HUDEP-2 (cell line): ENCODE results near the gene GAP43.

Experiments used
- DNase-seq, 76 experiments: peaks; one replicate each; lab custom pipeline; 2025; ENCODE audit not compliant: unreplicated experiment in 76 of 76; lab: John Stamatoyannopoulos, UW

Gene GAP43

GRCh38 chr3:115623044-115623868 is at the start of gene GAP43:
Gene GAP43, plus strand, starts transcription at chr3:115623510. Its CDS starts 180 bp downstream, at chr3:115623690.
- no peak for DNase-seq

- DNase-seq = no peak
Measured at GRCh38 chr3:115576325-115576875, 46.9 kb upstream of the GAP43 start.

GRCh38 chr3:115577000-115577399 is 46.3 kb upstream of the GAP43 start:
- no peak for DNase-seq

GRCh38 chr3:115578331-115578730 is 45.0 kb upstream of the GAP43 start:
- no peak for DNase-seq

- DNase-seq = no peak
Measured at GRCh38 chr3:115580566-115580965, 42.7 kb upstream of the GAP43 start.

GRCh38 chr3:115581362-115582135 is 41.8 kb upstream of the GAP43 start:
- DNase-seq = no peak

GRCh38 chr3:115588201-115589115 is 34.9 kb upstream of the GAP43 start:
- no peak for DNase-seq

GRCh38 chr3:115590873-115591272 is 32.4 kb upstream of the GAP43 start:
- no peak for DNase-seq

GRCh38 chr3:115595611-115596275 is 27.6 kb upstream of the GAP43 start:
- DNase-seq = no peak

GRCh38 chr3:115598216-115598615 is 25.1 kb upstream of the GAP43 start:
- DNase-seq = no peak

- DNase-seq = no peak
Measured at GRCh38 chr3:115602194-115602593, 21.1 kb upstream of the GAP43 start.

- DNase-seq = no peak
Measured at GRCh38 chr3:115611630-115612029, 11.7 kb upstream of the GAP43 start.

GRCh38 chr3:115615001-115615814 is 8.1 kb upstream of the GAP43 start:
- DNase-seq = no peak

- DNase-seq = no peak
Measured at GRCh38 chr3:115616461-115616860, 6.8 kb upstream of the GAP43 start.

GRCh38 chr3:115617591-115617990 is 5.7 kb upstream of the GAP43 start:
- no peak for DNase-seq

- no peak for DNase-seq
Measured at GRCh38 chr3:115624029-115624741, 875 bp downstream of the GAP43 start.

- DNase-seq = no peak
Measured at GRCh38 chr3:115624901-115625300, 1.6 kb downstream of the GAP43 start.

- DNase-seq = no peak
Measured at GRCh38 chr3:115626006-115626409, 2.7 kb downstream of the GAP43 start.

- DNase-seq = no peak
Measured at GRCh38 chr3:115626721-115627120, 3.4 kb downstream of the GAP43 start.
